Upper lobe of right lung (tissue), 1 donor: ENCODE results near the gene PROX1. TPM values are rescaled to one million over a fixed set of nuclear protein-coding genes. Genes with fewer than 3 reads are reported as not detected.

Source experiments
- ATAC-seq: fragments of 200-7000 bp; cut with Tn5 transposase; one replicate; pipeline ENCODE4 v1.9.1; 2020; ENCODE audit warnings: mild to moderate bottlenecking, moderate library complexity
- DNase-seq: peaks from one replicate; pipeline ENCODE4 v3.0.0-alpha.2; 2020
- H3K27ac ChIP-seq: fragments of 200-600 bp; one replicate; pipeline ENCODE4 v1.8.0; 2022
- H3K27me3 ChIP-seq: fragments of 200-600 bp; one replicate; pipeline ENCODE4 v1.8.0; 2022; ENCODE audit warnings: mild to moderate bottlenecking
- H3K36me3 ChIP-seq: fragments of 200-600 bp; one replicate; pipeline ENCODE4 v1.8.0; 2022
- H3K4me1 ChIP-seq: fragments of 200-600 bp; one replicate; pipeline ENCODE4 v1.8.0; 2022
- H3K4me3 ChIP-seq: fragments of 200-600 bp; one replicate; pipeline ENCODE4 v1.8.0; 2022; ENCODE audit warnings: mild to moderate bottlenecking
- H3K9me3 ChIP-seq: fragments of 200-600 bp; one replicate; pipeline ENCODE4 v1.8.0; 2022
- intact Hi-C: fragments of 100-400 bp; cut with DNase I; formaldehyde crosslinking; loops from one replicate; pipeline ENCODE4 v1.11.0; 2022
- total RNA-seq: library from RNA; stranded (reverse); fragmentation: NEBNext Ultra II Directional; extraction: Animal tissue kit (Norgen Biotek cat#: 25700); gene quantifications from one replicate; pipeline ENCODE4 v1.2.1, GENCODE V29; 2021
- TF ChIP-seq, protein P1 (sequence below): fragments of 200-600 bp; IDR thresholded peaks from one replicate; pipeline ENCODE4 v1.8.0; 2022; ENCODE audit warnings: antibody characterized with exemption
- donor health status: DM: no; HTN: yes; CAD: no; lungs with severe emphysema.

PROX1 gene
- total RNA-seq, 1 donor from 2014 or later = 14.1 TPM

DNA sequence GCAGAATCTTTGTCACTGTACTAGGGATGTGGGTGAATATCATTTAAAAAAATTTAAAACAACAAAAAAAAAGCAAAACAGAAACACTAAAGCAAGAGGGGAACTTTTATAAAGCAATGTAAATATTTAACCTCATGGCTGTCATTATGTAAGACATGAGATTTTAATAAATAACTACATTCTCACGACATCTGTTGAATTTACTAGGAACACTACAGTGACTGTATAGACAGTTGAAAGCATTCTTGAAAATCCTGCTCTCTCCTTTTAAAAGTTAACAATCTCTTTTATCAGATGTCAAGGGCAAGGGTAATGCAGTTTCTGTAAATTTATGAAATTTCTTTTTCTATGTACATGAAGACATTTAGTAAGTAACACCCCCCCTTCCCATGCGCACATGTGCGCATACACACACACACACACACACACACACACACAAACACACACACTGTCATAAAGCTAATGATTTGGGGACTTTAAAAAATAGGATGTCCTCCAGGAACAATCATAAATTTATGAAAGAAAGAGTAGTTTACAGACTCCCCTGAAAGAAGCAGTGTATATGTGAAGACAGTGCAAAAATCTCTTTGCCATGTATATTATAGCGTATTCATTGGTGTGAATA lies 51.7 kb downstream of the PROX1 start:
- Histone ChIP-seq H3K4me3 (no peak overlapping the region), H3K9me3 (no peaks in the 10 kb centered on the region), H3K4me1 (no peaks in the 10 kb centered on the region), H3K27ac (no peak overlapping the region), H3K27me3 (no peaks in the 10 kb centered on the region), H3K36me3 (no peaks in the 10 kb centered on the region)
- TF ChIP-seq, protein P1, sequence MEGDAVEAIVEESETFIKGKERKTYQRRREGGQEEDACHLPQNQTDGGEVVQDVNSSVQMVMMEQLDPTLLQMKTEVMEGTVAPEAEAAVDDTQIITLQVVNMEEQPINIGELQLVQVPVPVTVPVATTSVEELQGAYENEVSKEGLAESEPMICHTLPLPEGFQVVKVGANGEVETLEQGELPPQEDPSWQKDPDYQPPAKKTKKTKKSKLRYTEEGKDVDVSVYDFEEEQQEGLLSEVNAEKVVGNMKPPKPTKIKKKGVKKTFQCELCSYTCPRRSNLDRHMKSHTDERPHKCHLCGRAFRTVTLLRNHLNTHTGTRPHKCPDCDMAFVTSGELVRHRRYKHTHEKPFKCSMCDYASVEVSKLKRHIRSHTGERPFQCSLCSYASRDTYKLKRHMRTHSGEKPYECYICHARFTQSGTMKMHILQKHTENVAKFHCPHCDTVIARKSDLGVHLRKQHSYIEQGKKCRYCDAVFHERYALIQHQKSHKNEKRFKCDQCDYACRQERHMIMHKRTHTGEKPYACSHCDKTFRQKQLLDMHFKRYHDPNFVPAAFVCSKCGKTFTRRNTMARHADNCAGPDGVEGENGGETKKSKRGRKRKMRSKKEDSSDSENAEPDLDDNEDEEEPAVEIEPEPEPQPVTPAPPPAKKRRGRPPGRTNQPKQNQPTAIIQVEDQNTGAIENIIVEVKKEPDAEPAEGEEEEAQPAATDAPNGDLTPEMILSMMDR = no peak
- intact Hi-C loops = no loop called here
- no peak for ATAC-seq
- DNase-seq = no peak

DNA sequence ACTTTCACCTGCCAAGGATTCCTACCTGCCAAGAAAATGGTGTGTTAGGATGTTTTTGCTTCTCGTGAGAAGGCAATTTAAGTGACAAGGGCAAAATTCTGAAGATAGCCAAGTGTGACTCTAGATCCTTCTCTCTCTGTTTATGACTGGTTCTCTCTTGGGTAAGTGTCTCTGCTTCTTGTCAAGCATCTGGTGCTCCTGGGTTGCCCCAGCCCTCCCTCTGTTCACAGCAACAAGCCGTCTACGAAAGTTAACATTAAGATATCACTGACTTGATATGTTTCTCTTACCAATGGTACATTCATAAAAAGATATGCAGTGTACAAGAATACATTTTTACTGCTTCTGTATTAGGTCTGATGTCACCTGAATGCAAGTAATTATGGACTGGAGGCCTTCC lies 55.4 kb downstream of the PROX1 start:
- no peaks in the 10 kb centered on the region for H3K36me3 ChIP-seq
- no peak overlapping the region for H3K4me3 ChIP-seq
- no peaks in the 10 kb centered on the region for H3K27me3 ChIP-seq
- no peak for ATAC-seq
- H3K27ac ChIP-seq = no peak overlapping the region
- DNase-seq = no peak
- peaks cover 3% of the 10 kb centered on the region for H3K9me3 ChIP-seq
- H3K4me1 ChIP-seq = no peaks in the 10 kb centered on the region
- intact Hi-C loops = no loop called here
- TF ChIP-seq, protein P1 = no peak

DNA sequence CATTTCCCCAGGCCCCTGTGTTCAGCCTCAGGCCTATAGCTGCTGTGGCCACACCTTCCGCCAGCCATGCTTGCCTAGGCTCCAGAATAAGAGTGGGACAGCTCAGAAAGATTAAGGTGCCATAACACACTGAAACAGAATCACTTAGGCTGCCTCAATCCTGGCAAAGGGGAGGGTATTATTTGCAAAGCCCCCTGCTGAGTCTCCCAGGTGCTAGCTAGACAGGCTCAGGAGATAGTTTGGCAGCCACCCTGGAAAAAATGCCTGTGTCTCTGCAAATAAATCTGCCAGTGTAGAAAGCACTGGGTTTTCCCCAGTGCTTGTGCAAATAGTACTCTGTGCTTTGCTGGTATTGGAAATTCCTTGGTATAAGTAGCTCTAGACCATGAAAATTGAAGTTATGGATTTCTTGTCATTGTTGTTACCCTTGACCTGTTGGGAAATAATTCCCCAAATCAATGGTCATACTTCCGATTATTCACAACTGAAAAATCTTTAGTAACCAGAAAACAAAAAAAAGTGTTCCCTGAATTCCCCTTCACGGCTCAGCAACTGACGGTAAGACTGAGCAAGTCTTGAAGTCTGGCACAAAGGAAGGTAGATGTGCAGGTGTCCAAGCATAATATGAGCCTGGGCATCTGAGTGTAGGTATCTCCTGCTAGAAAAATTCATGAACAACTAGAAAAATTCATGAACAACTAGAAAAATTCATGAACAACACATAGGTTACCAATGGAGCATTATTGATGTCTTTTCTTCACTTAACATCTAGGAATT lies 56.9 kb downstream of the PROX1 start:
- no peaks in the 10 kb centered on the region for H3K27me3 ChIP-seq
- no peak overlapping the region for H3K27ac ChIP-seq
- H3K36me3 ChIP-seq = no peaks in the 10 kb centered on the region
- peaks cover 3% of the 10 kb centered on the region for H3K9me3 ChIP-seq
- TF ChIP-seq, protein P1 = no peak
- no peak for ATAC-seq
- DNase-seq = no peak
- H3K4me3 ChIP-seq = no peak overlapping the region
- no peaks in the 10 kb centered on the region for H3K4me1 ChIP-seq
- intact Hi-C loops = no loop called here

DNA sequence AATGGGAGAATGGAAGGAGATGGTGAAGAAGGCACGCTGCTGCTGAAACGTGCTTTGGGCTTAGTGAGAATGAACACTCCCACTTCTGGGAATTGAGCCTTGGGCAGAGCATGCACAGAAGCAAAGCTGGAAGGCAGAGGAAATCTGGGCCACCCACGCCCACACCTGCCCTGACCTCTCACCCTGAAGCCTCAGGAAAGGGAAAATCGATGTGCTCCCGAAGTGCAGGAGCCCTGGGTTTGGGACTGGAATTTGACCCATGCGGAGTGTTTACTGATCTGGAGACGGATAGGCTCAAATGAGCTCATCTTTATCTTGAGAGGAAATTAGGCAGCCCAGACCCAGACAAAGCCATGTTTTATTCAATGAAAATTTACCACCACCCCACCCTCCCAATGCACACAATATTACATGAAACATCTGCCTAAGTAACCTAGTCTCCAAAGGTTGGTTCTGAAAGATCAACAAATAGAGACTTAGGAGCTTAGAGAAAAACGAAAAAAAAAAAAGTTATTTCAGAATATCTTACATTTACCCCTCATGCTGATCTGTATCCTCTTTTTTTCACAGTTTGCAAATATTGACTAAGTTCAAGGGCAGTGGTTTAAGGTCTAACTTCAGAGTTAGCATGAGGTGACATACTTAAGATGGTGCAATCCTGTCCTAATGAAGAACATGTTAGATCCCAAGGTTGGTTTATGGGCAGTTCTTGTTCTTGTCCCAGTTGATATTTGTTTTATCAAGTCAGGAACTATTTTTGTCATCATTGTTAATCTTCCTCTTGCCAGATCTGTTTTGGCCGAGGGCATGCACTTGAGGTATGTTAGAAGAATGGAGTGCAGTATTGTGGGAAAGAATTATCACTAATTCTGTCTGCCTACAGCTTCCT lies 63.0 kb downstream of the PROX1 start:
- Histone ChIP-seq H3K27me3 (no peaks in the 10 kb centered on the region), H3K9me3 (no peaks in the 10 kb centered on the region), H3K4me3 (no peak overlapping the region), H3K27ac (no peak overlapping the region), H3K4me1 (no peaks in the 10 kb centered on the region), H3K36me3 (no peaks in the 10 kb centered on the region)
- intact Hi-C loops = no loop called here
- TF ChIP-seq, protein P1 = no peak
- ATAC-seq = no peak
- no peak for DNase-seq

DNA sequence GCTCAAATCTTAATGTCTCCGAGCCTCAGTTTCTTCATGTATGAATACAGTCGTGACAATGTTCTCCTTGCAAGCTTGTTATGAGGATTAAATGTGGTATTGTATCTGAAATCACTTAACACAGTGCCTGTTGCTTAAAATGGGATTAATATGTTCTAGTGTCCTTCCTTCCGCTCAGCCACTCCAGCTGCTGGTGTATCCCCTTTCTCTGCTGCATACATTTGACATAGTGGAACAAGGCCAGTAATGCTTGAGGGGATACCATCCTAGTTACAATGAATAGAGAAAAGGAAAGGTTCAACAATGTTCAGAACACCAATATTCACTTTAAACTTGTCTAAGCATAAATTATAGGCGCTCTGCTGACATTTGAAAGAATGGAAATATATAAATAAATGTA lies 64.0 kb downstream of the PROX1 start:
- Histone ChIP-seq H3K27ac (no peak overlapping the region), H3K36me3 (no peaks in the 10 kb centered on the region), H3K4me3 (no peak overlapping the region), H3K27me3 (no peaks in the 10 kb centered on the region), H3K9me3 (no peaks in the 10 kb centered on the region), H3K4me1 (no peaks in the 10 kb centered on the region)
- no peak for ATAC-seq
- TF ChIP-seq, protein P1 = no peak
- intact Hi-C loops = no loop called here
- DNase-seq = no peak
